Activated naive CD4-positive, alpha-beta T cell treated with anti-CD3 and anti-CD28 coated beads for 36 hours (primary cell): ENCODE data around the gene SBF2. TPM values are rescaled to one million over a fixed set of nuclear protein-coding genes. Genes with fewer than 3 reads are reported as not detected.
A peak's percentile ranks its signal among the peaks of the same experiment; 100 is the strongest.

Experiments used
- CTCF ChIA-PET: fragments of 350-600 bp; sonication (Branson Sonifier 250); formaldehyde crosslinking; loops from one replicate; lab custom pipeline; 2021; ENCODE audit warnings: antibody characterized with exemption; lab: Charles Lee
- DNase-seq: peaks from one replicate; pipeline ENCODE4 v3.0.0-alpha.2; 2020
- H3K27ac Mint-ChIP-seq: one replicate; pipeline ENCODE4 v1.8.0; 2021; ENCODE audit warnings: mild to moderate bottlenecking, mixed read lengths
- H3K27me3 Mint-ChIP-seq: one replicate; pipeline ENCODE4 v1.8.0; 2021; ENCODE audit warnings: low read depth, mixed read lengths
- H3K36me3 Mint-ChIP-seq: one replicate; pipeline ENCODE4 v1.8.0; 2021; ENCODE audit warnings: low read depth, mixed read lengths
- H3K4me1 Mint-ChIP-seq: one replicate; pipeline ENCODE4 v1.8.0; 2021; ENCODE audit warnings: low read depth, mixed read lengths
- H3K4me3 Mint-ChIP-seq: one replicate; pipeline ENCODE4 v1.8.0; 2021; ENCODE audit warnings: mild to moderate bottlenecking, moderate library complexity, mixed read lengths
- H3K9me3 Mint-ChIP-seq: one replicate; pipeline ENCODE4 v1.8.0; 2021; ENCODE audit warnings: mixed read lengths
- intact Hi-C: fragments of 100-400 bp; cut with micrococcal nuclease; formaldehyde crosslinking; loops from one replicate; pipeline ENCODE4 v1.15.1; 2023
- total RNA-seq, 2 experiments: library from RNA; stranded (reverse); gene quantifications; one replicate each; pipeline ENCODE4 v1.2.3, GENCODE V29; 2021

Gene SBF2
- total RNA-seq, 2 experiments from 2014 or later, result 8.7 to 9.9 TPM

DNA sequence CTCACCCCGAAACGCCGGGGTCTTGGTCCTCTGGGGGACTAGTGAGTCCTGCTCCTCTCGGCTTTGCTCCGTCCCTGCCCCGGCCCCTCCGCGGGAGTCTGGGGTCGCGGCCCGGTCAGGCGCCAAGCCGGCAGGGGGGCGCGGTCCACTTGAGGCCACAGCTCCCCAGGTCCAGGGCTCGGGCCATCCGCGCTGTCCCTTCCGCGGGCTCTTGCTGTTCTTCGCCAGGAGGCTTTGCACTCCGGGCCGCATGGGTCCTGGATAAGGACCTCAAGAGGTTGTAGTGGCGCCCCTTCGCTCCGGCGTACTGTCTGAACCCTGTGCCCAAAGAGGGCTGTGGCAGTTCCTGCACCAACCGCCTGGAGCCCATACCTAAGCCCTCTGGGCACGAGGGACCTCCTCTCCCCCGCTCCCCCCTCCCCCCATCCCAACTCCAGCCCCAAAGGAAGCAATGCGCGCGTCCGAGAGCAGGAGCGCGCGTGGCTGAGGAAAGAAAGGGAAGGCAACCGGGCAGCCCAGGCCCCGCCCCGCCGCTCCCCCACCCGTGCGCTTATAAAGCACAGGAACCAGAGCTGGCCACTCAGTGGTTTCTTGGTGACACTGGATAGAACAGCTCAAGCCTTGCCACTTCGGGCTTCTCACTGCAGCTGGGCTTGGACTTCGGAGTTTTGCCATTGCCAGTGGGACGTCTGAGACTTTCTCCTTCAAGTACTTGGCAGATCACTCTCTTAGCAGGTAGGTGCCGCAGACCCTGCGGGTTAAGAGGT, 10.7 kb upstream of the SBF2 start, which contains the start of gene ADM:
ADM (plus strand) TSS at position 579 of the 767 bp plus-strand sequence. CDS start 628 bp downstream, outside the sequence.
- Mint-ChIP-seq H3K36me3 (no peaks in the 10 kb centered on the region), H3K9me3 (no peaks in the 10 kb centered on the region), H3K27me3 (peaks cover 46% of the 10 kb centered on the region), H3K27ac (no peak within 1 kb of the TSS), H3K4me3 (peak within 1 kb of the TSS; percentile 81), H3K4me1 (peaks cover 33% of the 10 kb centered on the region)
- peak; percentile 50 for DNase-seq
- intact Hi-C loops, result loop anchor here (5.0 to 10.0 kb wide), 6 partner anchors 153 to 940 kb away; partner anchors contain the start of genes AMPD3, SWAP70 and ZNF143
- CTCF ChIA-PET, result interaction anchor here (0.6 to 8.2 kb wide), 12 partner anchors 9 to 704 kb away, joined by 3 to 102 read pairs (median 3); no protein-coding TSS in a partner anchor

DNA sequence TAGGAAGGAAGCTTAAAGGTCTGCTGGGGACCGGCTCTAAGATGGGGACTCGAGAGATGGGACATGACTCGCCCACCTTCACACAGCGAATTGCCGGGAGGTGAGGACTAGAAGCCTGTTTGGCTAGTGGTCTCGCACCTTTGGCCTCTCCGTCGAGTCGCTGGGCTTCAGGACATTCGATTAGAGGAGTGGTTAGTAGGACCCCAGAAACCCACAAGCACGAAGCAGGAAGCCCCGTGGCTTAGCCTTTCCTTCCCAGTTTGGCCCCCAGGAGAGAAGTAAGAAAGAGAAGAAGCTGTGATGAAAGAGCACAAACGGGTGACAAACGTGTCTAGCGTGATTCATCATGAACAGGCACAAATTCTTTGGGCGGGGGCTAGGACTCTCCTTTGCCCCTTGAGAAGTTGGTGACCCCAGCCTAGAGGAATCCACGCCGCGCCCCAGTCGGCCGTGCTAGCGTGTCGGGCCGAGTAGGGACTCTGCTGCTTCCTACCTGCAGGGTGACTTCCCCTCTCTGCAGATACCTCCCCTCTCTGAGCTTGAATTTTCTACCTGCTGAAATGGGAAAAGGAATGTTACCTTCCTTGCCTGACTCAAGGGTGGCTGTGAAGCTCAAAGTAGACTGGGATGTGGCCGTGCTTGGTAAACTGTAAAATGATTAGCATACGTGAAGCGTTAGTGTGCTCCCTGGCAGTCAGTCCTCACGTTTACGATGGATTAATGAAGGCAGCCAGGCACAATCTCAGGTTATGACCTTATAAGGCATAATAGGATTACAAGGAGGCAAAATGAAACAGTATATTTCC, 9.7 kb upstream of the SBF2 start:
- peaks cover 35% of the 10 kb centered on the region for H3K4me1 Mint-ChIP-seq
- no peaks in the 10 kb centered on the region for H3K9me3 Mint-ChIP-seq
- peak; percentile 44 for DNase-seq
- peak overlapping the region; percentile 81 for H3K4me3 Mint-ChIP-seq
- H3K27me3 Mint-ChIP-seq, result peaks cover 40% of the 10 kb centered on the region
- intact Hi-C loops, result loop anchor here (1.0 to 10.0 kb wide), 3 partner anchors 9 to 939 kb away; partner anchors contain the start of gene SBF2
- H3K36me3 Mint-ChIP-seq, result no peaks in the 10 kb centered on the region
- CTCF ChIA-PET, result interaction anchor here (0.5 to 8.2 kb wide), 7 partner anchors 8 to 545 kb away, joined by 3 to 102 read pairs (median 8); no protein-coding TSS in a partner anchor
- H3K27ac Mint-ChIP-seq, result no peak overlapping the region

DNA sequence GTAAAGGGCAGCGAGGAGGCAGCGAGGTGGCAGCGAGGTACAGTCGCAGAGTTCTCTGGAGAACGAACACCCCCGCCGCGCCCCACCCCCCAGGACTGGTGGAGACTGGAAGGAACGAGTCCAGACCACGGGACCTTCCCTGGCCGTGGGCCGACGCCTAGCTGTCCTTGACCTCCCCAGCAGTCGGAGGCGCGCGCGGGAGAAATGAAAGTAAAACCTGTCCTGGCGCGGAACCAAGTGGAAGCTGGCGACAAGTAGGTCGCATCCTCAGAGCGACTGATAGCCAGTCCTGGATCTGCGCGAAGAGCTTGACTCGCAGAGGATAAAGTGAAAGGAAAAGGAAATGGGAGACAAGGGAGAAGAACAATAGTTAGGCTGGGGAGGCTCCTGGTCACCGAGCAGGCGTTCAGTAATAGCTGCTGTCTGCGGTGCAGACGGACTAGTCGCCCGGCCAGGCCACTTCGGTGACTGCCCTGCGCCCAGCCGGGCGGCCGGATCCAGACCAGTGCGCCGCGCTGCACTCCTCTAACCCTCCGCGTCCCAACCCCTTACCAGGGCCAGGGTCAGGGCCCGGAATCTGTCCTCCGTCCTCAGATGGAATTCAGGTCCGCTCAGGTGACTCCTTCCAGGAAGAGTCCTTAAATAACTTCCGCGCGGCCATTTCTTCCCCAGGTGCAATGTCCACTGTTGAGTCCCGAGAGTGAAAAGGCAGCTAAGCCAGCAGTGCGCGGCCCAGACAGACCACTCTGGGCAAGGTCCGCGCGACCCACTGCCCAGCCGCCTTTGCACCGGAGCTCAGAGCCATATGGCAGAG, 8.9 kb upstream of the SBF2 start:
- intact Hi-C loops, result loop anchor here (1.0 to 10.0 kb wide), 3 partner anchors 9 to 938 kb away; partner anchors contain the start of gene SBF2
- peaks cover 39% of the 10 kb centered on the region for H3K27me3 Mint-ChIP-seq

GRCh38 chr11:10302359-10302743, 8.3 kb upstream of the SBF2 start:
- no peak for DNase-seq
- peaks cover 42% of the 10 kb centered on the region for H3K27me3 Mint-ChIP-seq
- intact Hi-C loops, result loop anchor here (10.0 kb wide), 1 partner anchor 938 kb away; no protein-coding TSS in a partner anchor
- peaks cover 39% of the 10 kb centered on the region for H3K4me1 Mint-ChIP-seq
- CTCF ChIA-PET, result interaction anchor here (0.7 to 8.2 kb wide), 6 partner anchors 15 to 544 kb away, joined by 3 to 102 read pairs (median 6); no protein-coding TSS in a partner anchor
- H3K4me3 Mint-ChIP-seq, result peak overlapping the region; percentile 81
- H3K27ac Mint-ChIP-seq, result no peak overlapping the region
- H3K36me3 Mint-ChIP-seq, result no peaks in the 10 kb centered on the region
- no peaks in the 10 kb centered on the region for H3K9me3 Mint-ChIP-seq

More for the DNA sequence above, 8.9 kb upstream of the SBF2 start:
- Mint-ChIP-seq H3K27ac (no peak overlapping the region), H3K4me3 (peak overlapping the region; percentile 81), H3K9me3 (no peaks in the 10 kb centered on the region), H3K4me1 (peaks cover 36% of the 10 kb centered on the region), H3K36me3 (no peaks in the 10 kb centered on the region)
- DNase-seq, result peak; percentile 75
- CTCF ChIA-PET, result interaction anchor here (0.5 to 8.2 kb wide), 7 partner anchors 15 to 544 kb away, joined by 3 to 102 read pairs (median 5); no protein-coding TSS in a partner anchor

DNA sequence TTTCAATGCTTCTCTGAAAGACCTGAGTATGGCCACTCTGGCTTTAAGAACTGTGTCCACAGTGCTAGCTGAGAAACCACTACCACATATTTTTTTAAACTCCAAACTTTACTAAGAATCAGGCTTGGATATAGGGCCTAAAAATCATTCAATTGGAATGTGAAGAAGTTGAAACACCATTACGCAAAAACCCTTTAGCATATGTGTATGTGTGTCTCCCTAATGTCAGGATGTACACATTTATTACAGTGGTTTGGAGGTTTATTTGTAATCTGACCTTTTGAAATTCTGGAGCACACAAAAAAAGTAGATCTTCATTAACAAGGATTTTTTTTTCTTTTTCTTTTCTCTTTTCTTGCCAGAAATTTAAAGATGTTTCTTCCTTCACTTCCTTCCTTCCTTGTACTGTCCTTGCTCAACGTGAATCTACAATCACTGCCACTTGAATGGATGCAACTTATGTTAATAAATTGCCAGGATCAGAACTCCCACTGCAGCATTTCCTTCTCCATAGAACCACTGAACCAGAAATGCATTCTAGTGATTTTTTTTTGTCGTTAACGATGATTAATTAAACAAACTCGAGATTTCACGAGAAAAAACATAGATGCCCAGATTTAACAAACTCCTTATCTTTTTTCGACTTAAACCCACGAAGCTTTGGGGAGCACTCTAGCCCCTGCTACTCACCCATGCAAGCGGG, 7.8 kb upstream of the SBF2 start:
- Mint-ChIP-seq H3K4me3 (peak overlapping the region; percentile 15), H3K36me3 (no peaks in the 10 kb centered on the region), H3K9me3 (no peaks in the 10 kb centered on the region), H3K4me1 (peaks cover 35% of the 10 kb centered on the region), H3K27ac (no peak overlapping the region), H3K27me3 (peaks cover 41% of the 10 kb centered on the region)
- DNase-seq, result no peak
- CTCF ChIA-PET, result interaction anchor here (0.7 to 8.2 kb wide), 4 partner anchors 16 to 543 kb away, joined by 4 to 102 read pairs (median 10); no protein-coding TSS in a partner anchor
- intact Hi-C loops, result loop anchor here (10.0 kb wide), 1 partner anchor 937 kb away; no protein-coding TSS in a partner anchor

GRCh38 chr11:10298342-10298741, 4.3 kb upstream of the SBF2 start:
- Mint-ChIP-seq H3K4me1 (peaks cover 22% of the 10 kb centered on the region), H3K27me3 (peaks cover 39% of the 10 kb centered on the region), H3K4me3 (no peak overlapping the region), H3K36me3 (no peaks in the 10 kb centered on the region), H3K27ac (no peak overlapping the region), H3K9me3 (no peaks in the 10 kb centered on the region)
- CTCF ChIA-PET, result interaction anchor here (1.0 to 1.7 kb wide), 3 partner anchors 9 to 26 kb away, joined by 3 to 6 read pairs (median 5); no protein-coding TSS in a partner anchor
- peak; percentile 79 for DNase-seq
- intact Hi-C loops, result loop anchor here (10.0 kb wide), 1 partner anchor 1614 kb away; the partner anchor contains the start of genes RPL27A and TRIM66

GRCh38 chr11:10295064-10295901, 1.3 kb upstream of the SBF2 start:
- Mint-ChIP-seq H3K9me3 (no peaks in the 10 kb centered on the region), H3K4me3 (peak overlapping the region; percentile 64), H3K27me3 (peaks cover 31% of the 10 kb centered on the region), H3K27ac (no peak overlapping the region), H3K4me1 (peaks cover 34% of the 10 kb centered on the region), H3K36me3 (no peaks in the 10 kb centered on the region)
- intact Hi-C loops, result loop anchor here (10.0 kb wide), 1 partner anchor 1610 kb away; the partner anchor contains the start of genes RPL27A and TRIM66
- no peak for DNase-seq
- CTCF ChIA-PET, result interaction anchor here (1.5 kb wide), 1 partner anchor 9 kb away, joined by 8 read pairs; no protein-coding TSS in a partner anchor

GRCh38 chr11:10294290-10294953, 403 bp upstream of the SBF2 start:
- CTCF ChIA-PET, result interaction anchor here (1.5 kb wide), 1 partner anchor 10 kb away, joined by 8 read pairs; no protein-coding TSS in a partner anchor
- H3K4me1 Mint-ChIP-seq, result peaks cover 34% of the 10 kb centered on the region
- H3K27me3 Mint-ChIP-seq, result peaks cover 27% of the 10 kb centered on the region
- no peak for DNase-seq
- H3K4me3 Mint-ChIP-seq, result peak overlapping the region; percentile 73
- intact Hi-C loops, result loop anchor here (1.0 to 10.0 kb wide), 2 partner anchors 9 to 1610 kb away; partner anchors contain the start of genes RPL27A and TRIM66
- H3K9me3 Mint-ChIP-seq, result no peaks in the 10 kb centered on the region
- no peak overlapping the region for H3K27ac Mint-ChIP-seq
- H3K36me3 Mint-ChIP-seq, result no peaks in the 10 kb centered on the region

GRCh38 chr11:10291801-10292638, 2.0 kb downstream of the SBF2 start:
- no peak for DNase-seq
- Mint-ChIP-seq H3K4me1 (peaks cover 24% of the 10 kb centered on the region), H3K4me3 (no peak overlapping the region), H3K36me3 (no peaks in the 10 kb centered on the region), H3K9me3 (no peaks in the 10 kb centered on the region), H3K27me3 (peaks cover 21% of the 10 kb centered on the region), H3K27ac (no peak overlapping the region)
- intact Hi-C loops, result loop anchor here (10.0 kb wide), 1 partner anchor 1607 kb away; the partner anchor contains the start of genes RPL27A and TRIM66
- CTCF ChIA-PET, result no interaction called here
